Measurements from ENCODE around the gene CPM.
"Not testable (repeated sequence)": the region's sequence is repeated elsewhere in the genome, so short reads cannot be mapped to it uniquely, and the experiment has no call there.

The CPM gene

GRCh38 chr12:68806488-68807237, 126.3 kb downstream of the CPM start:
- DNase-seq (ENCODE audit: low spot score) = peak; percentile 30

DNA sequence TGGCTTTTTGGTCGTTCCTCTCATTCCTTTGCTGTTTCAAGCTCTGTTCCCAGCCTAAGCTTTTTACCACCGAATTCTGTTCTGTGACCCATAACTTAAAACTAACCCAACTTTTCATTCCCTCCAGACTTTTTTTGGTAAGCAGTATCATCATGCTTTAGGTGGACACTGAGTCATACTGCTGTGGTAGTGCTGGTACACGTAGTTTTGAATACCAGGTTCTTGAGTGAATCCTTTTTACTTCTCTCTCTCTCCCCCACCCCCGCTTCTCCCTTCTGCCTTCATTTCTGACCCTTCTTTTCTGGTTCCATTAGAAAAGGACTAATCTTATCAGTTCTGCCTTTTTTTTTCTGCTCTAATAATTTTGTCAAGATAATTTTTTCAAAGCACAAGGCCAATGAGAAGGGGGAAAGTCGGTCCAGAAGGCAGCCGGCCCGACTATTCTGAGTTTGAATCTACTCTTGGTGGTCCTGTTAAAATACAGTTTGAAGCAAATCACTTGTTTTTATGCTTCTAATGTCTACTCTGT, 127.3 kb downstream of the CPM start:
- no peak for DNase-seq (ENCODE audit: low spot score)

DNA sequence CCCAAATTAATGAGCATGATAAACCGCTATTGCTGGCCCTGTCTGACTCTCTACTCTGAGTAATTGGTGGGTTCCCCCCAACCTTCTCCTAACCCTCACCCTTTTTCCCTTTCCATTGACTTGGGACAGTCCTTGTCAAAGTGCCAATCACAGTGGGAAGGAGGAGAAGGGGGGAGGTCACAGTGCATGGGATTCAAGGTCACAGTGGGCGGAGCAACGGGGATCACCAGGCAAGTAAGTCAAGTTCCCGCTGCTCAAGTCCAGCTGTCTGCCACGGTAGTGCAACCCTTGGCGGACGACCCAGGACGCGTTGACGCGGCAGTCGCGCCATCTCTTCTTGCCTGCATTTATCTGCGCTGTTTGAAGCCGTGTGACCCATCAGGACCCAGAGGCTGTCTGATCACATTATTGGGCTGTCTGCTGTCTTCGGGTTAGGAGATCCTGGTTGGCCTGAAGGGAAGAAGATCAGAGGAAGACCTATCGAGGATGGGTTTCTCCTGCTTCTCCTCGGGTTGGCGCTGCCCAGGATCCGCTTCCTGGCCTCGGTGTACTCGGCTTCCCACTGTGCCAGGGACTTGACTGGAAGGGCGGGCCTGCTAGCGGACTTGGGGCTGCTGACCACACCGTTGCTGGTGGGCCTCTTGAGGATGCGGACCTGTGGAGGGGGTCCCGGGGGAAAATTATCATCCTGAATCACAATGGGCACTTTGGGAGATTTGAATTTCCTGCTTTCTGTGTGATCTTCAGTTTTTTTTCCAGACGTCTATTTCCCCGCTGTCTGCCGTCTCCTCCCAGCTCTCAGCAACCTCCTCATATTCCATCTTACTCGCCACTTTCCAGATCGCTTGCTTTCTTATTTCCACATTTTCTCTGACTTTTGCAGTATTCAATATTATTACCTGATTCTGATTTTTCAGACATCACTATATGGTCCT, 128.0 kb downstream of the CPM start:
- DNase-seq (ENCODE audit: low spot score) = no peak

- no peak for DNase-seq (ENCODE audit: low spot score)
Observed at GRCh38 chr12:68803948-68804656, 128.9 kb downstream of the CPM start.

DNA sequence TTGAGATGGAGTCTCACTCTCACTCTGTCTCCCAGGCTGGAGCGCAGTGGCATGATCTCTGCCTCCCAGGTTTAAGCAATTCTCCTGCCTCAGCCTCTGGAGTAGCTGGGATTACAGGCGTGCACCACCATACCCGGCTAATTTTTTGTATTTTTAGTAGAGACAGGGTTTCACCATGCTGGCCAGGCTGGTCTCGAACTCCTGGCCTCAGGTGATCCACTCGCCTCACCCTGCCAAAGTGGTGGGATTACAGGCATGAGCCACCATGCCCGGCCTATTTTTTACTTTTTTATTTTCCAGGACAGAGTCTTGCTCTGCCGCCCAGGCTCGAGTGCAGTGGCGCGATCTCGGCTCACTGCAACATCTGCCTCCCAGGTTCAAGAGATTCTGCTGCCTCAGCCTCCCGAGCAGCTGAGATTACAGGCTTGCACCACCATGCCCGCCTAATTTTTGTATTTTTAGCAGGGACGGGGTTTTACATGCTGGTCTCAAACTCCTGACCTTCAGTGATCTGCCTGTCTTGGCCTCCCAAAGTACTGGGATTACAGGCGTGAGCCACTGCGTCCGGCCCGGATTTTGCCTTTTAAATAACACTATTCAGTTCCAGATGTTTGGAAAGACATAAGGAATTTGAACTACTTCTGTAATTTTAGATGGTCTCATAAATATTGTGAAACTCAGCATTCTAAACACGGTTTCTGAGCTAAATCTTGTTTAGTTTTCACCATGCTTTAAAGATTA, 129.9 kb downstream of the CPM start:
- DNase-seq (ENCODE audit: low spot score) = not testable (repeated sequence)

DNA sequence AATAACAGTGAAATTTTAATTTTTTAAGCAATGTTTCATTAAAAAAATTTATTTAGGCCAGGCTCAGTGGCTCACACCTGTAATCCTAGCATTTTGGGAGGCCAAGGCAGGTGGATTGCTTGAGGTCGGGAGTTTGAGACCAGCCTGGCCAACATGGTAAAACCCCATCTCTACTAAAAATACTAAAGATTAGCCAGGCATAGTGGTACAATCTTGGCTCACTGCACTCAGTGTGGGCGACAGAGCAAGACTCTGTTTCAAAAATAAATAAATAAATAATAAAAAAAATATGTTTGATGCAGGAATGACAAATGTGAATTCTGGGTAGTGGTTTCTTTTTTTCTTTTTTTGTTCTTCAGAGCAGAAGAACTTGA, 130.6 kb downstream of the CPM start:
- DNase-seq (ENCODE audit: low spot score) = not testable (repeated sequence)

All from CD4-positive, alpha-beta T cell treated with Interleukin-2 at 100 ng/mL for 4 hours (primary cell).